Cortex of kidney (tissue), 1 donor: ENCODE measurements around the gene LRRC8E.
"Not testable (repeated sequence)": the region's sequence is repeated elsewhere in the genome, so short reads cannot be mapped to it uniquely, and the experiment has no call there.

Source experiments
- DNase-seq: peaks from one replicate; lab custom pipeline; 2025; lab: John Stamatoyannopoulos, UW

LRRC8E gene

DNA sequence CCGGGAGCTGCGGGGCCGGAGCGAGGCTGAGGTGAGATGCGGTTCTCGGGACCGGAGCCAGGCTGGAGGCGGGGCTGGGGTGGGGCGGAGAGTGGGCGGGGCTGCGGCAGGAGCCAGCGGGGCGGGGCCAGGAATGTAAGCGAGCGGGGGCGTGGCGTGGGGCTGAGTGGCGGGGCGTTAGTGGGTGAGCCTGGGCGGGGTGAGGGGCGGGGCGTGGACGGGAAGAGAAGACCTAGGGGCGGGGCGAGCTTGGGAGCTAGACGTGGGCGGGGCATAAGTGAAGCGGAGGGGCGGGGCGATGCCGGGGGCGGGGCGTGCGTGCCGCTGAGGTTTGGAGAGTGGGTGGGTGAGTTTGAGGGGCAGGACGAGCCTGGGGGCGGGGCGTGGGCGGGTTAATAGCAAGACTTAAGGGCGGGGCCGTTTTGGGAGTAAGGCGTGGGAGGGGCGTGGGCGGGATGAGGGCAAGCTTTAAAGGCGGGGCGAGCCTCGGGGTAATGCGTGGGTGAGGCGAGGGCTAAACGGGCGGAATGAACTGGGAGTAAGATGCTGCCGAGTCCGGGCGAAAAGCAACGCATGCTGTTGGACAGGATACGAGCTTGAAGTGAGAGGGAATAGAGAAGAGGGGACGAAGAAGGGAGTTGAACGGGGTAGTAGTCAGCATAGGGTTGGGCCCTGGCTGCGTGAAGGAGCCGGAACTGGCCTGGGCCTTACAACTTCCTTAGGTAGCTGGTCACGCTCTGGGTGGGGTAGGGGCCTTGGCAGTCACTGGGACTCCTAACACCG lies 32.4 kb downstream of the LRRC8E start:
- DNase-seq: no peak

DNA sequence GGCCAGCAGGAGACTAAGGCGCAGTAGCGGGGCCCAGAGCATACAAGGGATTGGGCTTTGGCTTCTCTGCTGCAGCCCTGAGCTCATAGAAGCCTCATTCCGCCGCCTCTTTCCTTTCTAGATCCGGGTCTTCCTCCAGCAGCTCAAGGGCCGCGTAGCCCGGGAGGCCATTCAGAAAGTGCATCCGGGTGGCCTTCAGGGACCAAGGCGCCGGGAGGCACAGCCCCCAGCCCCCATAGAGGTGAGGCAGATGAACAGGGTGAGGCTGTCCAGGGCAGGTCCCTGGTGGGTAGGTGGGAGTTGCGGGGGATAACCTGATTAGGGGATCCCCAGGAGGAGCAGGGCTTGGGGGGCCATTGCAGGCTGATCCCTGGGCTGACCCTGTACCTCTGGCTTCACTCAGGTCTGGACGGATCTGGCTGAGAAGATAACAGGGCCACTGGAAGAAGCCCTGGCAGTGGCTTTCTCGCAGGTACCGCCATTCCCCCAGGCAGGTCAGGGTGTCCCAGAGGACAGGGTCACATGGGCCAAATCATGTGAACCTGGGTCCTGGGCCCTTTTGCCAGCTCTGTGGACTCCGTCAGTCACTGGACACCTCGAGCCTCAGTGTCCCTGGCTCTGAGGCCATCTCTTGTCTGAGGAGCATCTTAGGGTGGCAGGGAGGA lies 33.1 kb downstream of the LRRC8E start:
- no peak for DNase-seq

- DNase-seq: no peak
Measured at GRCh38 chr19:7921967-7922835, 33.9 kb downstream of the LRRC8E start.

GRCh38 chr19:7922836-7923195 lies 34.5 kb downstream of the LRRC8E start:
- DNase-seq: no peak

DNA sequence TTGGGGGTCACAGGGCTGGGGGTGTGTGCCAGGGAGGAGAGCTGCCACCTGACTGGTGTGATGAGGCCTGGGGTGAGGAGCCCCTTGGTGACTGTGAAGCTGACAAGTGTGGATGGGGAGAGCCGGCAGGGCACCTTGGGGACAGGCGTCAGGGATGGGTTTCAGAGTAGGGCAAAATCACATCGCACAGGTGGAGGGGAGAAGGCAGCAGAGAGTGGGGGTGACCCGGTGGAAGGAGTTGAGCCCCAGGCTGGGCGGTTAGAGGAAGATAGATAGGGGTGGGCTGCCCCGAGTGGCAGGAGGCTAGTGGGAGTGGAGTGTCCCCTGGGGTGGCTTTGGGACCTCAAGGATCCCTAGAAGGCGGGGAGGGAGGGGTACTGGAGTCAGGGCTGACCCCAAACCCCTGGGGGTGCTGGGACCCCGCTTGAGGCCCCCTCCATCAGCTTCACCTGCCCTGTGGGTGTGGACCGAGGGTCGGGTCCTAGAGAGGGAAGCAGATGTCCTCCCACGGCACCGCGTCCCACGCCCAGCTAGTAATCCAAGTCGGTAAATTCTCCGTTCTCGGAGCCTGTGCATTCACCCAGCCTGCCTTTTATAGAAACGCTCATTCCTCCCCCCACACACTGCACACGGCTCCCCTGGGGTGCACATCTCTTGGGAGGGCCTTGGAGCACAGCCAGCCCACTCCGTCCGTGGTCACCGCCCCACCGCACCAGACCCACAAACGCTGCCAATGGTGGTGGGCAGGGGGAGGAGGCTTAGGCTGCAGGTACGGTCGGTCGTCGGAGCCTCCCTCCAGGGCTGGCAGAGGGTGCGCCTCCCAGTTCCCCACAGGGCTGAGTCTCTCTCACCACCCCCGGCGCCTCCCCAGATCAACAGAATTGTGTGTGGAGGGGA lies 35.2 kb downstream of the LRRC8E start:
- no peak for DNase-seq

GRCh38 chr19:7924241-7924640 lies 35.9 kb downstream of the LRRC8E start:
- DNase-seq: no peak

GRCh38 chr19:7924651-7925170 lies 36.4 kb downstream of the LRRC8E start:
- DNase-seq: no peak

GRCh38 chr19:7925171-7925851 lies 37.0 kb downstream of the LRRC8E start:
- DNase-seq: no peak

DNA sequence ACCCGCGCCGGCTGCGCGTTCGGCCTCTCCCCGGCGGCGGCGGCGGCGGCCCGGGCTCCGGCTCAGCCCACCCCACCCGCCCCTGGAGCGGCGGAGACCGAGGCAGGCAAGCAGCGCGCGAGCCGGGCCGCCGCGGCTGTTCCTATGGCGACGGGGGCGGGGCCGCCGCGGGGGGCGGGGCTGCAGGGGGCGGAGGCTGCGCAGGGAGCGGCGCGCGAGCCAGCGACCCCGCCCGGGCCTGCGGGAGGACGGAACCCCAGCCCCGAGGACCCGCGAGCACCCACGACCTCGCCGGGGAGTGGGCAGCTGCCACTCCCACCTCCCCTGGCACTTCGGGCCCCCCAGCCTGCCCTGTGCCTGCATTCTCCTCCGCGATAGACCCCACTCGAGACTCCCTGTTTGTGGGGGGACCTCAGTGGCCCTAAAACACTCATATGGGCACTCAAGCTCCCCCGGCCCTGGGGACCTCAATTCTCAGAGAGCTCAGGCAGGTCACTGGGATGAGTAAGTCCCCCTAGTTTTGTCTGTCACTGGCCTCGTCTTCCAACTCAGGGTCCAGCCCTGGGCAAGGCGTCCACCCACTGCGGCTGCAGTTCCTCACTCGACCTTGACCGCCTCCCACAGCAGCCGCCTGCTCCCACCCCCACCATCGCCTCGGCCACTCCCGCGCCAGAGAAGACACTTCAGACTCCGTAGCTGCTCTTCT lies 37.9 kb downstream of the LRRC8E start, which contains the start of gene CTXN1:
TSS of gene CTXN1 (minus strand) at position 115 of the 706 bp plus-strand sequence. CDS start 597 bp downstream, outside the sequence.
- DNase-seq: no peak

DNA sequence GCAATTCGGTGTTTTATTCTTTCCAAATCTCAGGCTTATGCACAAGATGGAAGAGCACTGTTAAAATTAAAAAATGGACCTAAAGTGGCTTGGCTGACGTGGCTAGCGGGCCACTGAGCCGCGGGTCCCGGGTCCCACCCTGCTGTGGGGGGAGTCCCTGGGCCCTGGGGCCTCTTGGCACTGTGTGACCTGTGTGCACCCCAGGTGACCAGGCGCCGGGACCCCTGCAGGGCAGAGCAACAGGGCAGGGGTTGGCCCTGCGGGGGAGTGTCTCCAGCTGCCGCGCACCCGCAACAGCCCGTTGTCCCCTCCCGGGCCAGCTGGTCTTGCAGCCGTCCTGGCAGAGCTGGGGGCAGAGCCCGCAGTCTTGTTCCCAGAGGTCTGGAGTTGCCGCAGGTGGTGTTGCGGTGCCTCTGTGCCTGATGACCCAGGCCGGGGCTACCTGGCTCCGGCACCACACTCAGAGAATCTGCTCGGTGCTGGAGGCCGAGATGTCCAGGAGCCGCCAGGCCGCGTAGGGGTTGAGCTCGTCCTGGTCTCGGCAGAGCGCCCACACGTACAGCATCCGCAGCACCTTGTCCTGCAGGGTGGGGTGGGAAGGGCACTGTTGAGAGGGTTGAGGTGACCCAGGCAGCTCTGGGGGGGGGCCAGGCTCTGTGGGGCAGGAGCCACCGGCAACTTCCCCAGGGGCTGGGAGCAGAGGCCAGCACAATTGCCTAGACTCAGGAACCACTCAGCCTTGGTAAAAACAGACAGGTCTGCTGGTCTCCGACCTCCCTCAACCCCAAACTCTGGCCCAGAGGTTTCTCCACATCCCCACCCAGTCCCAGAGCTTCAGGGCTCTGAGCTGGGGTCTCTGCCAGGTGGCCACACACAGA lies 38.7 kb downstream of the LRRC8E start:
- DNase-seq: no peak

- no peak for DNase-seq
Measured at GRCh38 chr19:7927605-7928333, 39.5 kb downstream of the LRRC8E start.

DNA sequence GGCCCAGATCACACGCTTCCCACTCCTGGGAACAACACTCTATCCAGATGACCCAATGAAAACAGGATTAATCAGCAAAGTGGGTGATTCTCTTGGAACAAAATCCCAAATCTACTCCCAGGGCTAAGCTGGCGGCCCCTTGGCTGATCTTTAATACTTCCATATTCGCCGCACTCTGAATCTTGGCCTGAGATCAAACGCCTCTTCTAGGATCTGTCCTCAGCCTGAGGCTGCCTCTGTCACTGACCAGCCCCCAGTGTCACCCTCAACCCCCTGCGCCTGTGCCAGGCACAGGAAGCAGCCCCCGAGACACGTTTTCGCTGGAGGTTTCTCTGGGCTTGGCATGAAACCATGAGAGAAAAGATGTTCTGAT lies 40.0 kb downstream of the LRRC8E start:
- no peak for DNase-seq

DNA sequence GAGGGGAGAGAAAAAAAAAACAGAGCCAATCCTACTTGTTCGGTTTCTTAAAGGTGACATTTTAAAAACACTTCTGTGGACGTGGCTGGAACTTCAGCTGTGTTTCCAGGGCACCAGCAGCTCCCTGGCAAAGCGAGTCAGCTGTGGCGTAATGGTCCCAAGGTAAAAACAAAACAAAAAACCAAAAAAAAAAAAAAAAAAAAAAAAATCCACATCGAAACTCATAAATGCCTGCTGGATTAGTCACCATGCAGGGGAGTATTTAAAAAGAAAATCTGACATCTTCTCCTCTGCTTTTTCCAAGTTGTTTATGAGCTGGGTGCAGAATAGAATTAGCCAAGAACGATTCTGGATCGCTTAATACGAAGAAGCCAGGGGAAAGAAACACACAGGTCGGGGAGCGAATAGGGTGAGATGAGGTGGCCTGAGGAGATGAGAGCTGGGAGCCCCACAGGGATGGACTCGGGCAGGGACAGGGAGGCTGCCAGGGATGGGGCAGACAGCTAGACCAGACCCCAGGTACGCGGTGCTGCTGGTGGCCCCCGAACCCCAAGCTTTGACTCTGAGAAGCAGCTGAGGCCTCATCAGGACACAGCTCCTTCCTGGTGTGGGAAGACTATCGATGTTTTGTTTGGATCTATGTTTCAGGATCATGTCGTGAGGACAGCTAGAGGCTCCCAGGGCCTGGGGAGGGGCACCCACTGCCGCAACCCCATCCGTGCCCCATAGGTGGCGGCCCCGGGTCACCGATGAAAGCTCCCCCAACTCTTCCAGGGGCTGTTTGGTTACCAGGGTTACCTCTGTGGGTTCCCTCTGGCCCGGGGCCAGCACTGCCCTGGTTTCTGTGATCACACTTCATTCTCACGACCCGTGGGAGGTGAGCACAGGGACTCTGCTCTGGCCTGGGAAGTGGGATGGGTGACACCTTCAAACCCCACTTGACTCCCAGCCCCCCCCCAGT lies 40.7 kb downstream of the LRRC8E start:
- no peak for DNase-seq

DNA sequence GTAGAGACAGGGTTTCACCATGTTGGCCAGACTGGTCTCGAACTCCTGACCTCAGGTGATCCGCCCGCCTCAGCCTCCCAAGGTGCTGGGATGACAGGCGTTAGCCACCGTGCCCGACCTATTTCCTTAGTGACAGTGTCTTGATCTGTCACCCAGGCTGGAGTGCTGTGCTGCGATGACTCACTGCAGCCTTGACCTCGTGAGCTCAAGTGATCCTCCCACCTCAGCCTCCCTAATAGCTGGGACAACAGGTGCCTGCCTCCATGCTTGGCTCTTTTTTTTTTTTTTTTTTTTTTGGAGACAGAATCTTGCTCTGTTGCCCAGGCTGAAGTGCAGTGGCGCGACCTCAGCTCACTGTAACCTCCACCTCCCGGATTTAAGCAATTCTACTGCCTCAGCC lies 41.7 kb downstream of the LRRC8E start:
- DNase-seq: not testable (repeated sequence)

DNA sequence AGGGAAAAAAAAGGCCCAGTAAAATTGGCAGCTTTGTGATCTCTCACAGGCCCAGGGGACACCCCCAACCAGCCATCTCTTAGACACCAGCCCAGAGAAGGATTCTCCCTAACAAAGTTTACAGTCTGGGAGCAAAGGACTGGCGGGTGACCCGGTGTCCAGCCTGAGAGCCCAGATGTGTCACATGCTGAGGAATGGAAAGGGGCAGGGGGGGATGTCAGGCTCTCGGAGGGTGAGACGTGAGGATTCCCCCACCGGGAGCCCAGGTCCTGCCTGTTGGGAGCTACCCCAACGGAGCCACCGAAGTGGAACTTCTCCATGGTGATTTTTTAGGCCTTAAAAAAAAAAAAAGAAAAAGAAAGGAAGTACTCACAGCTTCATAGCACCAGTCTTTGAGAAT lies 42.5 kb downstream of the LRRC8E start:
- no peak for DNase-seq

DNA sequence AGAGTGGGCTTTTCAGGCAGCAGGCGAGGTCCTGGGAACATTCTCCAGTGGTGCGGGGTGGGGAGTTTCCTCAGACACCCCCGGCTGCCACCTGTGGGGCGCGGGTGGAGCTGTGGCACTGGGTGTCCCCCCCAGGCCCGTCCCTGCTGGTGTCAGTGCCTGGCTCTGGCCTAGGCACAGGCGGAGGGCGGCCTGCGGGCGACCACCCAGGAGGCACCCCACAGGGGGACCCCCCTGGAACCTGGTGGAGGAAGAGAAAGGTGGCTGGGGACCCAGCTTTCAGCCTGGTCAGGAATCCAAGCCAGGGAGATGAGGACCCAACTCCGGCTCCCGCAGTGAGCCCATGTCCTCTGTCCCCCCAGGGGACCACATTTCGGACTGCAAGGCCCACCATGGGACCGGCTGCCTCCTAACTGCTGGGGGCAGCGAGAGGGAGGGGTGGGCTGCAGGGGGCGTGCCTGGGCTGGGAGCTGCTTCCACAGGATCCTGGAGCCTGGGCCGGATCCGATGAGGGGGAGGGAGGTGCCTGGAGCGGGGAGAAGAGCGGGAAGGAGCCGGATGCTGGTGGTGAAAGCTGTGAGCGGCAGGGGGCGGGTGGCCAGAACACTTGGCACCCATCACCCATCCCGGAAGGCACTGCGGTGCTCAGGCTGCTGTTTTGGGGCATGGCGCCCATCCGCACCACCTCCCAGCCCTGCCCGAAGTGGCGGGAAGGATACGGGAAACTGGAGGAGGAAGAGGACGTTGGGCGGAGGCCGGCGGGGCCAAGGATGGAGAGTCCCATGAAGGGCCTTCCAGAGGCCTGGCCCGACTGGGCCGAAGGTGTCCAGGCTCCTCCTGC lies 43.1 kb downstream of the LRRC8E start:
- DNase-seq: no peak
